Loucy (cell line): ENCODE results near the gene MYO18A.

ENCODE experiments used
- H2AFZ ChIP-seq: fragments of 200-600 bp; sonication (generic); 2 replicates; pipeline ENCODE4 v1.6.0; 2016; ENCODE audit warnings: antibody characterized with exemption, mild to moderate bottlenecking, low read length, moderate library complexity
- H3F3A ChIP-seq: fragments of 200-600 bp; 2 replicates; pipeline ENCODE4 v1.6.0; 2016; ENCODE audit warnings: antibody characterized with exemption, low read depth, mild to moderate bottlenecking
- H3K27me3 ChIP-seq: fragments of 200-600 bp; sonication (generic); 2 replicates; pipeline ENCODE4 v1.6.1; 2014; ENCODE audit warnings: low read length, mild to moderate bottlenecking; ENCODE audit not compliant: insufficient read depth, poor library complexity, severe bottlenecking
- H3K36me3 ChIP-seq: fragments of 200-600 bp; sonication (generic); 2 replicates; pipeline ENCODE4 v1.6.1; 2016; ENCODE audit warnings: low read length; ENCODE audit not compliant: insufficient read depth
- H3K4me1 ChIP-seq: fragments of 200-600 bp; sonication (generic); 2 replicates; pipeline ENCODE4 v1.5.1; 2014; ENCODE audit warnings: low read length, mild to moderate bottlenecking; ENCODE audit not compliant: insufficient read depth, poor library complexity, severe bottlenecking
- H3K4me2 ChIP-seq: fragments of 200-600 bp; sonication (generic); 2 replicates; pipeline ENCODE4 v1.6.0; 2014; ENCODE audit warnings: antibody characterized with exemption, low read length, low read depth, mild to moderate bottlenecking; ENCODE audit not compliant: poor library complexity, severe bottlenecking
- H3K4me3 ChIP-seq: fragments of 200-600 bp; sonication (generic); 2 replicates; pipeline ENCODE4 v1.5.1; 2014; ENCODE audit warnings: low read length, mild to moderate bottlenecking, mixed read lengths; ENCODE audit not compliant: poor library complexity, severe bottlenecking
- H3K79me2 ChIP-seq: fragments of 200-600 bp; sonication (generic); 2 replicates; pipeline ENCODE4 v1.6.1; 2014; ENCODE audit warnings: low read length; ENCODE audit not compliant: insufficient read depth
- H3K9ac ChIP-seq: fragments of 200-600 bp; sonication (generic); 2 replicates; pipeline ENCODE4 v1.6.0; 2014; ENCODE audit warnings: mild to moderate bottlenecking, low read depth, low read length, moderate library complexity; ENCODE audit not compliant: poor library complexity, severe bottlenecking
- H3K9me2 ChIP-seq: fragments of 200-600 bp; sonication (generic); replicated peaks from 2 replicates; pipeline ENCODE4 v1.6.1; 2016; ENCODE audit warnings: low read depth, low read length, mixed read lengths
- H3K9me3 ChIP-seq: fragments of 200-600 bp; sonication (generic); 2 replicates; pipeline ENCODE4 v1.6.1; 2014; ENCODE audit warnings: mild to moderate bottlenecking, antibody characterized with exemption, low read length, low read depth; ENCODE audit not compliant: insufficient read depth
- H4K20me1 ChIP-seq: fragments of 200-600 bp; sonication (generic); 2 replicates; pipeline ENCODE4 v1.6.0; 2014; ENCODE audit warnings: antibody characterized with exemption, low read length, mild to moderate bottlenecking; ENCODE audit not compliant: insufficient read depth, poor library complexity, severe bottlenecking
- CTCF ChIP-seq: fragments of 200-600 bp; sonication (generic); conservative IDR thresholded peaks from 2 replicates; pipeline ENCODE4 v1.5.1; 2014; ENCODE audit warnings: mild to moderate bottlenecking, antibody characterized with exemption, low read length
- EZH2phosphoT487 ChIP-seq: fragments of 200-600 bp; IDR thresholded peaks from 2 replicates; pipeline ENCODE4 v1.6.1; 2018; ENCODE audit warnings: antibody characterized with exemption, mild to moderate bottlenecking, moderate library complexity, borderline replicate concordance

The MYO18A gene

GRCh38 chr17:29061036-29061435, 119.2 kb downstream of the MYO18A start:
- Histone ChIP-seq H3K9ac (no peak overlapping the region), H2AFZ (no peak overlapping the region), H3K4me2 (no peak overlapping the region)

GRCh38 chr17:29060475-29060874, 119.7 kb downstream of the MYO18A start:
- no peaks in the 10 kb centered on the region for H3K4me1 ChIP-seq
- no peak overlapping the region for H2AFZ ChIP-seq
- H4K20me1 ChIP-seq = no peaks in the 10 kb centered on the region
- H3K9me2 ChIP-seq = no peaks in the 10 kb centered on the region
- no peak for TF ChIP-seq CTCF
- no peak for TF ChIP-seq EZH2phosphoT487
- H3K4me2 ChIP-seq = no peak overlapping the region
- H3K9ac ChIP-seq = no peak overlapping the region
- no peaks in the 10 kb centered on the region for H3K36me3 ChIP-seq
- no peaks in the 10 kb centered on the region for H3K9me3 ChIP-seq
- H3K27me3 ChIP-seq = no peaks in the 10 kb centered on the region
- H3F3A ChIP-seq = no peaks in the 10 kb centered on the region
- no peaks in the 10 kb centered on the region for H3K79me2 ChIP-seq
- H3K4me3 ChIP-seq = no peak overlapping the region

More at GRCh38 chr17:29061036-29061435, 119.2 kb downstream of the MYO18A start:
- Histone ChIP-seq H3K36me3 (no peaks in the 10 kb centered on the region), H3K9me3 (no peaks in the 10 kb centered on the region), H3F3A (no peaks in the 10 kb centered on the region), H3K27me3 (no peaks in the 10 kb centered on the region), H4K20me1 (no peaks in the 10 kb centered on the region), H3K9me2 (no peaks in the 10 kb centered on the region), H3K79me2 (no peaks in the 10 kb centered on the region), H3K4me1 (no peaks in the 10 kb centered on the region), H3K4me3 (no peak overlapping the region)
- TF ChIP-seq CTCF = no peak
- no peak for TF ChIP-seq EZH2phosphoT487

GRCh38 chr17:29059281-29059680, 120.9 kb downstream of the MYO18A start:
- Histone ChIP-seq H3K36me3 (no peaks in the 10 kb centered on the region), H3K9me2 (no peaks in the 10 kb centered on the region), H3K27me3 (no peaks in the 10 kb centered on the region), H3K4me3 (no peak overlapping the region), H2AFZ (no peak overlapping the region), H3K4me2 (no peak overlapping the region), H3K79me2 (no peaks in the 10 kb centered on the region), H3K4me1 (no peaks in the 10 kb centered on the region), H4K20me1 (no peaks in the 10 kb centered on the region), H3K9ac (no peak overlapping the region), H3F3A (no peaks in the 10 kb centered on the region), H3K9me3 (no peaks in the 10 kb centered on the region)
- no peak for TF ChIP-seq CTCF
- TF ChIP-seq EZH2phosphoT487 = no peak
